ENCODE results near the gene FRMD3.

Gene FRMD3

GRCh38 chr9:83197591-83197990 lies 340.6 kb downstream of the FRMD3 start:
- peaks cover 11% of the 10 kb centered on the region for H3K4me1 ChIP-seq (ENCODE audit: insufficient read depth, low read length)
- no peaks in the 10 kb centered on the region for H3K36me3 ChIP-seq (ENCODE audit: insufficient read depth, low read length)
- H3K27me3 ChIP-seq (ENCODE audit: insufficient read depth, low read length): no peaks in the 10 kb centered on the region
- H3K9me3 ChIP-seq (ENCODE audit: low read length): no peaks in the 10 kb centered on the region
- H3K4me3 ChIP-seq (ENCODE audit: low read length): no peak overlapping the region
- no peak overlapping the region for H2AFZ ChIP-seq (ENCODE audit: low read depth, low read length)

- no peaks in the 10 kb centered on the region for H3K27me3 ChIP-seq (ENCODE audit: insufficient read depth, low read length)
- no peaks in the 10 kb centered on the region for H3K9me3 ChIP-seq (ENCODE audit: low read length)
- H3K4me1 ChIP-seq (ENCODE audit: insufficient read depth, low read length): peaks cover 11% of the 10 kb centered on the region
- H3K36me3 ChIP-seq (ENCODE audit: insufficient read depth, low read length): no peaks in the 10 kb centered on the region
- H3K4me3 ChIP-seq (ENCODE audit: low read length): no peak overlapping the region
- no peak overlapping the region for H2AFZ ChIP-seq (ENCODE audit: low read depth, low read length)
These were observed 341.3 kb downstream of the FRMD3 start for GRCh38 chr9:83196946-83197345.
